ENCODE data around the gene NAV2.

GRCh38 chr11:19663206-19663605 lies 49.4 kb upstream of the NAV2 start:
- no peak for TF ChIP-seq EZH2 (IDR thresholded peaks at IDR 0.05)
- no peak for TF ChIP-seq POLR2AphosphoS5 (IDR thresholded peaks at IDR 0.05; ENCODE audit: borderline replicate concordance, low read depth, low read length)
- no peak for TF ChIP-seq FOXP2 (optimal IDR thresholded peaks at IDR 0.05; ENCODE audit: control extremely low read depth, extremely low read length, insufficient read depth)

Data from SK-N-MC (cell line).